ENCODE measurements around the gene GPR63.

- TF ChIP-seq POLR2A (IDR thresholded peaks at IDR 0.05; ENCODE audit: low read depth, low read length) (no peak), CTCF (conservative IDR thresholded peaks at IDR 0.05; ENCODE audit: low read depth, low read length) (no peak), RFX5 (IDR thresholded peaks at IDR 0.05; ENCODE audit: low read depth, low read length) (no peak), MAZ (IDR thresholded peaks at IDR 0.05; ENCODE audit: borderline replicate concordance, low read depth, low read length) (no peak), BHLHE40 (IDR thresholded peaks at IDR 0.05; ENCODE audit: low read depth, low read length) (no peak), CEBPB (IDR thresholded peaks at IDR 0.05; ENCODE audit: low read depth, low read length) (no peak), USF2 (IDR thresholded peaks at IDR 0.05; ENCODE audit: low read depth, low read length) (no peak), SMC3 (IDR thresholded peaks at IDR 0.05; ENCODE audit: low read depth, low read length) (no peak), RAD21 (IDR thresholded peaks at IDR 0.05; ENCODE audit: low read length) (no peak), CHD1 (IDR thresholded peaks at IDR 0.05; ENCODE audit: low read depth, low read length) (no peak), MXI1 (IDR thresholded peaks at IDR 0.05; ENCODE audit: borderline replicate concordance, low read depth, low read length) (no peak), ELK1 (IDR thresholded peaks at IDR 0.05; ENCODE audit: borderline replicate concordance, low read depth, low read length) (no peak)
These were observed 15.3 kb upstream of the GPR63 start for GRCh38 chr6:96852605-96853004.
